T-helper 22 cell (primary cell): ENCODE measurements around the gene LYPLA2.
"Not testable (repeated sequence)": the region's sequence is repeated elsewhere in the genome, so short reads cannot be mapped to it uniquely, and the experiment has no call there.

ENCODE experiments used
- DNase-seq: peaks from one replicate; pipeline ENCODE4 v3.0.0-alpha.2; 2020; ENCODE audit warnings: low read depth

The LYPLA2 gene

DNA sequence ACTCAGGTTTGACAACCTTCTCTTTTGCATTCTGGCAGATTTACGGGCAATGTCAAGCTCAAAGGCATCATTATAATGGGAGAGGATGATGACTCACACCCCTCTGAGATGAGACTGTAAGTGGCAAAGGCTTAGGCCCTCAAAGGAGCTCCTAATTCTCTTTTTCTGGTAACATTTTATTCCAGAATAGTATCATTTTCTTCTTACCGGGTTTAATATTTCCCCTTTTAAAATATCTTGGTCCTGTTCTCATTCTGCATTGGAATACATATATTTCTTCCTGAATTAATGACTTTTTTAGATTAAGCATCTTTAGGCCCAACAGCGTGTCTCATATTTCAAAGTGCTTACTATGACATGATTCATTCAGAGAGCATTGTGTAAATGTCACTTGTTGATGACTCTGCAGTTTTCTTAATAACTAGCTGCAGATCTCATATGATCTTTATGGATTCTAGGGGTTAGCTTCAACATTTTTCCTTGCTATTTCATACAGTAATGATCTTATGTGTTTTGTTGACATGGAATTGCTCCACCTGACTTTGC, 11.0 kb upstream of the LYPLA2 start:
- no peak for DNase-seq

DNA sequence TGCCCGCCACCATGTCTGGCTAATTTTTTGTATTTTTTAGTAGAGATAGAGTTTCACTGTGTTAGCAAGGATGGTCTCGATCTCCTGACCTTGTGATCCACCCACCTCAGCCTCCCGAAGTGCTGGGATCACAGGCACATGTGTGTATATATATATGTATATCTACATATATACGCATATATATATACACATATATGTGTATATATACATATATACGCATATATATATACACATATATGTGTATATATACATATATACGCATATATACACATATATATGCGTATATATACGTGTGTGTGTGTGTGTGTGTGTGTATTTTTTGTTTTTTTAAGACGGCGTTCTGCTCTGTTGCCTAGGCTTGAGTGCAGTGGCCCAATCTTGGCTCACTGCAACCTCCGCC, 7.8 kb upstream of the LYPLA2 start:
- DNase-seq, result not testable (repeated sequence)

DNA sequence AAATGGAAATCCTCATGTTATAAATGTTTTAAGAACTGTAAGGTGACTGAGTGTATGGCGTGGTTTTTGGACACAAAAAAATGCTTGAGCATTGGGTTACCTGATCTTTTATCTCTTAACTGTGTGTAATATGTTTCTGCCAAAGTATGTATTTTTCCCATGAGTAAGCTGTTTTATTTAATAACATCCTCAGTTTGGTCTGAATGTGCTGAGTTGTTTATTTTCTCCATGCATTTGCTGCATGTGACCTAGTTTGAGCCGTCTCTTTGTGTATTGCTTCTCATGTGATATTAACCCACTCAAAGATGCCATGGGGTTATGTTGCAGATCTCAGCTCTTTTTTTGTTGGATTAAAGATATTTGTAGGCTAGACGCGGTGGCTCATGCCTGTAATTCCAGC, 6.1 kb upstream of the LYPLA2 start:
- no peak for DNase-seq

DNA sequence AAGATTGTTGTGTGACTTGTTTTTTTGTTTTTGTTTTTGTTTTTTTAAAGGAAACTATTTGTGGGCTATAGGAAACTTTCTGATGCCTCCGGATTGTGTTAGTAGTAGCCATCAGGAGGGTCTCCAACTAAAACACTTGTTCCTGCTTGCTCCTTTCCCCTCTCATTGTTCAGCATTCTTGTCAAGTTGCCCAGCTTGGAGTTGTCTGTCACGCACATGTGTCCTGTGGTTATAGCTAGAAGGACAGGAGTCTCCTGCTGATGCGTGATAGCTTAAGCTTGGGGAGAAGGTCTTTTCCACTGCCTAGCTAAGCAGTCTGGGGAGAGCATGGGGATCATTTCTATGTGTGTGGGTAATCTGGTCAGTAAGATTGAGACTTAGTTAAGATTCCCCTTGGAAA, 3.2 kb upstream of the LYPLA2 start:
- DNase-seq, result no peak

DNA sequence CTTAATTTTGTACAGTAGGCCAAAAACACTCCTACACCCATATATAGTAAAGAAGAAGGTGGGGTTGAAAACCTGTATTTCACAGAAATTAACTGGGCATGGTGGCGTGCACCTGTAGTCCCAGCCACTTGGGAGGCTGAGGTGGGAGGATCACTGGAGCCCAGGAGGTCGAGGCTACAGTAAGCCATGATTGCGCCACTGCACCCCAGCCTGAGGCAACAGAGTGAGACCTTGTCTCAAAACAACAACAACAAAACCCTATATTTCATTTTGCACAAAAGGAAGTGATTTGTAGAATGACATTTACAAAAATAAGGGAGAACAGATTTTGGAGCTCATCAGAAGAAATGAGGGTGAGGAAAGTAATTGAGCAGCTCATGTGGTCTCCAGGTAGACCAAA, 2.2 kb upstream of the LYPLA2 start:
- no peak for DNase-seq

DNA sequence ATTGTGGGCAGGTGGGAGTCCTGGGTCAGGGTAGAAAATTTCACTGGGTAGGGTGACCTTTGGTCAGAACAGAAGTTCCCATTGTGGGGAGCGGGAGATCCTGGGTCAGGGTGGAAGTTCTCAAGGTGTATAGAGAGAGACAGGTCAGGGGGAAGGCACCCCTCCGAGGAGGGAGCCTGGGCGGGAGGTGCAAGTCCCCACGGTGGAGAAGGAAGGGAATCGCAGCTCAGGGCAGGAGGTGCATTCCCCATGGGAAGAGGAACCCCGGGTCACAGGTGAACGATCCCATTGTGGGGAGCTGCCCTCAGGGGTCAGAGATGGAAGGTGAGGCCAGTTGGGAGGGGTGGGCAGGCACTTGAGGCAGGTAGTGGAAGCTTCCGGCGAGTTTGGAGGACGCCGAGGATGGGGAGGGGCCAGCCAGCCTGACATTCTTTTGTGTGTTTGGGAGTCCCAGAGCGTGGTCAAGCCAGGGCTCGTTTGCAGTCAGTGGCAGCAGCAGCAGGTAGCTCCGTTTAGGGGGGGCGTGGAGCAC, 637 bp downstream of the LYPLA2 start:
- no peak for DNase-seq

DNA sequence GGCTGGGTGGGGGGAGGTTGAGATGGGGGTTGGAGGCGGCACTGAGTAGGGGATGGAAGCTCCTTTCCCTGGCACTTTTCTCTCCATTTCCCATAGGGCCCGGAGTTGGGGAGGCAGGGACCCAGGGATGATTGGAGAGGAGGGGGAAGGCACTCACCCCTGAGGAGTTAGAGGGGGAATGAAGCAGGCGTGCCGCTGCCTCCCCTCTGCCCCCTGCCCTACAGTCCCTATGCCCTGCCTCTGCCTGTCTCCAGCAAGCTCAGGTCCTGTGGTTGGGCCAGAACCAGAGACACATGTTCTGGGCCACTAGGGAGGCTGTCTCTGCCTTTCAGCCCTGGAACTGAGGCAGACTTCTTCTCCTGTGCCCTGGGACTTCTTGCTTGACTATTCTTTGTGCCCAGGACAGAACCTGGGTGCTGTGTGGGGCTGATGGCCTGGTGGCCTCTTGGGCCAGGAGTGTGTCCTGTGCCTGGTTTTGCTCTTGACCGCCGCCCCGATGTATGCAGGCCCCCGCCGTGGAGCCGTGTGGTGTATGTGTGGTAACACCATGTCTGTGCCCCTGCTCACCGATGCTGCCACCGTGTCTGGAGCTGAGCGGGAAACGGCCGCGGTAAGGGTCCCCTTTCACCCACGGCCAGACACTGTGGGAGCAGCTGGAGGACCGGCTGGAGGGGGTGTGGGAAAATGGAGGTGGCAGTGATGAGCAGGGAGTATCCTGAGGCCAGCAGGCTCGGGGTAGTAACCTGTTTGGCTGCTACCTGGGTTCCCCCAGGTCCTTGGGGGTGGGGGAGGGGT, 1.4 kb downstream of the LYPLA2 start:
- DNase-seq, result no peak

DNA sequence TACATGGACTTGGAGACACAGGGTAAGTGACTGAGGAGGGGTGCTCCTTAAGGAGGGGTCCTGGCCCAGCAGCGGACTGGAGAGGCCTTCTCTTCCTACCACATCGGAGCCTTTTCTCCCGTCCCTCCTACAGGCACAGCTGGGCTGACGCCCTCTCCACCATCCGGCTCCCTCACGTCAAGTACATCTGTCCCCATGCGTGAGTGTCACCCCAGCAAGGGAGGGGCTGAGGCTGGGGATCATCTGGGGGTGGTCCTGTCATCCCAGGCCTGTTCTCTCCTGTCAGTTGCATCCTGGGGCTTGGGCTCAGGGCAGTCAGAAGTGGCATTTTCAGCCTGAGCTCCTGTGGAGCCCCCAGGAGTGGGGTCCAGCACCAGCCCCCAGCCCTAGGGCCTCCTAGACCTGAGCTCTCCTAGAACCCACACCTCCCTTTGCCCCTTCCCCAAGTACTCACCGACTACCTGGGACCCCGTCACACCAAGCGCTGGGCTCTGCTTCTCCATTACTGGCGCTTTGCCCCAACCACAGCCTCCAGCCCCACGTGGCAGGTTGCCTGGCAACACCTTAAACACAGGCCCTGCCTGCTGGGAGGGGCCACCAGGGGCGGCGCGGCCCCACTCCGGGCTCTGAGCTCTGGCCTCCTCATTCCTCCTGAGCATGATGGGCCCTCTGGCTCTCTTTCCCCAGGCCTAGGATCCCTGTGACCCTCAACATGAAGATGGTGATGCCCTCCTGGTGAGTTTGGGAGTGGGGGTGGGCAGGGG, 2.3 kb downstream of the LYPLA2 start:
- DNase-seq, result no peak

DNA sequence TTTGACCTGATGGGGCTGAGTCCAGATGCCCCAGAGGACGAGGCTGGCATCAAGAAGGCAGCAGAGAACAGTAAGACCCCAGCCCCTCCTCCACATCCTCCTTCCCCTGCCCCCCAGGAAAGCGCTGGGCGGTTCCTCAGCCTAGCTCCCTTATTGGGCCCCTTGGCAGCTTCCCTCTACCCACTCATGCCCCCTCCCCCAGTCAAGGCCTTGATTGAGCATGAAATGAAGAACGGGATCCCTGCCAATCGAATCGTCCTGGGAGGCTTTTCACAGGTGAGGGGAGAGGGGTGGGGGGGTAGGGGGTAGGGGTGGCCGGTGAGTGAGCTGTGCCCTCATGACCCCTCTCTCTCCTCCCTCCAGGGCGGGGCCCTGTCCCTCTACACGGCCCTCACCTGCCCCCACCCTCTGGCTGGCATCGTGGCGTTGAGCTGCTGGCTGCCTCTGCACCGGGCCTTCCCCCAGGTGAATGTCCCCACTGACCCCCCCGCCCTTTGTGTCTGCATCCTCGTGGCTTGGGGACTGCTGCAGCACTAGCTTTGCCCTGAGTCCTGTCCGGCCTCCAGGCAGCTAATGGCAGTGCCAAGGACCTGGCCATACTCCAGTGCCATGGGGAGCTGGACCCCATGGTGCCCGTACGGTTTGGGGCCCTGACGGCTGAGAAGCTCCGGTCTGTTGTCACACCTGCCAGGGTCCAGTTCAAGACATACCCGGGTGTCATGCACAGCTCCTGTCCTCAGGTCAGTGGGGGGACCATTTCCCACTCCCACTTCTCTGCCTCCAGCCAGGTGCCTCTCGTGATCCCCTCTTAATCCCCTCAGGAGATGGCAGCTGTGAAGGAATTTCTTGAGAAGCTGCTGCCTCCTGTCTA, 3.2 kb downstream of the LYPLA2 start:
- DNase-seq, result no peak

DNA sequence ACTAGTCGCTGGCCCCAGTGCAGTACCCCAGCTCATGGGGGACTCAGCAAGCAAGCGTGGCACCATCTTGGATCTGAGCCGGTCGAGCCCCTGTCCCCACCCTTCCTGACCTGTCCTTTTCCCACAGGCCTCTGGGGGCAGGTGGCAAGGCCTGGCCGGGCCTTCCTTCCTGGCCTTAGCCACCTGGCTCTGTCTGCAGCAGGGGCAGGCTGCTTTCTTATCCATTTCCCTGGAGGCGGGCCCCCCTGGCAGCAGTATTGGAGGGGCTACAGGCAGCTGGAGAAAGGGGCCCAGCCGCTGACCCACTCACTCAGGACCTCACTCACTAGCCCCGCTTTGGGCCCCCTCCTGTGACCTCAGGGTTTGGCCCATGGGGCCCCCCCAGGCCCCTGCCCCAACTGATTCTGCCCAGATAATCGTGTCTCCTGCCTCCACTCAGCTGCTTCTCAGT, 3.8 kb downstream of the LYPLA2 start:
- not testable (repeated sequence) for DNase-seq

DNA sequence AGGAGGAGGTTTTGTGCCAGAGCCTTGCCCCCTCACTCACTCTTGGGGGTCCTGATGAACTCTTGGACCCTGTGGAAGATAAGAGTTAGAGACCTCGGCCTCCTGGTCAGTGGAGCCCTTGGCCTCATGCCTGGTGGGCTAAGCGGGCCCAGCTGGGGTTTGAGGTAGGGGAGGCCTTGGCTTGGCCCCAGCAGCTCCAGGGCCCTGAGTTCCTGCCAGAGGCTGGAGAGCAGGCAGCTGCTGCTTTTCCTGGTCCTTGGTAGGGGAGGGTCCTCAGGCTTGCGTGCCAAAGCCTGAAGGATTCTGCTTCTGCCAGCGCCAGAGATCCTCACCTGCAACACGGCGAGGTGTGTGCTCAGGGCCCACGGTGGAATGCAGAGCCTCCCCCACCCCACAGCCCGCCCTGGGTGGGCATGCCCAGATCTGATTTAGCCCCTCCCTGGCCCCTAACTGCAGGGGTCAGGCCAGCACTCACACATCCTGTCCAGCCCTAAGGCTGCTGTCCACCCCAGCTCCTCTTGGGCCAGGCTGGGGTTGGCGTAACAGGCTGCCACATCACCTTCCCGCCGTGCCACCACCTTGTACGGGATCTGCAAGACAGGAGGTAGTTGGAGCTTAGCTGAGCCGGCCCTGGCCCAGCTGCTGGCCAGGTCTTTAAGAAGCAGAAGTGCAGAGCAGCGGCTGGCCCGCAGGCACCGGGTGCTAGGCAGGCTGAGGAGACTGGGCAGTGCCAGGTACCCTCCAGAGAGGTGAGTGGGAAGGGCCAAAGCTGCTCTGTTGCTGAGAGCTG, 4.9 kb downstream of the LYPLA2 start:
- DNase-seq, result no peak

DNA sequence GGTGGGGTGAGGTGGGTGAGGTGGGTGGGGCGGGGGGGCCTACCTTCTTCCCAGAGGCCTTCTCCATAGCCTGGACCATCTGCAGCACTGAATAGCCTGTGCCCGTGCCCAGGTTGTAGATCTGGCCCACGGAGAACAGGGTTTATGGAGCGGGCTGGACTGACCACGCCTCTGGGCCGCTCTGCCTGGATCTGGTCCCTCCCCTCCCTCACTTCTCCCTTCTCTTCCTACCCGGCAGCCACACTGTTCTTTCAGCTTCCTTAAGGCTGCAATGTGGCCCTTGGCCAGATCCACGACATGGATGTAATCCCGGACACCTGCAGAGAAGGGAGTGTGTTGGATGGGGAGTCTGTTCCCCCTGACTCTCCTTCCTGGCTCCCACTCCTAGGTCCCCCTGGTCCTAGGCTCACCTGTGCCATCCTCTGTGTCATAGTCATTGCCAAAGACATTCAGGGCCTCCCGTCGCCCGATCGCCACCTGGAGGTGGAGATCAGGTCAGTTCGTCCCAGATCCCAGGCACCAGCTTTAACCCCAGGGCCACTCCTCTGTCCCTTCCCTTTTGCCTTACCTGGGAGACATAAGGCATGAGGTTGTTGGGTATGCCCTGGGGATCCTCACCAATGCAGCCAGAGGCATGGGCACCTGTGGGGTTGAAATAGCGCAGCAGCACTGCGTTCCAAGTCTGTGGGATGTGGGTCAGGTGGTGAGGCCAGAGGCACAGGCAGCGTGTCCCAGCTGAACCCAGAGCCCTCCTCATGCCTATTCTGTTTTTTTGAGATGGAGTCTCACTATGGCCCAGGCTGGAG, 5.7 kb downstream of the LYPLA2 start:
- no peak for DNase-seq

DNA sequence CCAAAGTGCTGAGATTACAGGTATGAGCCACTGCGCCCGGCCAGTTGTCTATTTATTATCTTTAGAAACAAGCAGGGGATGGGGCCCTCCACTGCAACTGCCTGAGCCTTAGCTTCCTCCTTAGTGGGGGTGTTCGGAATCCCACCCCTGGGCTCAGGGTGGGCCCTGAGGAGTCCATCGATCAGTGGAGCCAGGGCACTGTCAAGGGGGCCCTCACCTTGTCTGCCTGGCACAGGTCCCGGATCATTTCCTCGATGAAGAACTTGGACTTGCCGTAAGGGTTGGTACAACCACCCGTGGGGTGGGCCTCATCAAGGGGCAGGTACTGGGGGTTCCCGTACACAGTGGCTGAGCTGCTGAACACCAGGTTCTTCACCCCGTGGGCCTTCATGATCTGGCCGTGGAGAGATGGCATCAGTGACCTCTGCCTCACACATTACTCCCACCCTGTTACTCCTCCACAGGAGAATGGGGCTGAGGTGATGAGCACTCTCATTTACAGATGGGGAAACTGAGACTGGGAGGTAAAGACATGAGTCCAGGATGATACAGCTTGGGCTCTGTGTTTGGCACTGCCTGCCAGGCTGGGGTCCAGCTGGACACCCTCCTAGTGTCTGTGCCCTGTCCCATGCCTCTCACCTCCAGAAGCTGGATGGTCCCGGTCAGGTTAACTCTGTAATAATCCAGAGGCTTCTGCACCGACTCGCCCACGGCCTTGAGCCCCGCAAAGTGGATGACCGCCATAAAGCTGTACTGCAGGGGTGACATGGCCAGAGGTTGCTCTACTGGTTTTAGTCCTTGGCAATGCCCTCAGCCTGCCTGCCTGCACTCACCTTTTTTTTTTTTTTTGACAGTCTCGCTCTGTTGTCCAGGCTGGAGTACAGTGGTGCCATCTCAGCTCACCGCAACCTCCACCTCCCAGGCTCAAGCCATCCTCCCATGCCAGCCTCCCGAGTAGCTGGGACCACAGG, 6.8 kb downstream of the LYPLA2 start:
- no peak for DNase-seq

DNA sequence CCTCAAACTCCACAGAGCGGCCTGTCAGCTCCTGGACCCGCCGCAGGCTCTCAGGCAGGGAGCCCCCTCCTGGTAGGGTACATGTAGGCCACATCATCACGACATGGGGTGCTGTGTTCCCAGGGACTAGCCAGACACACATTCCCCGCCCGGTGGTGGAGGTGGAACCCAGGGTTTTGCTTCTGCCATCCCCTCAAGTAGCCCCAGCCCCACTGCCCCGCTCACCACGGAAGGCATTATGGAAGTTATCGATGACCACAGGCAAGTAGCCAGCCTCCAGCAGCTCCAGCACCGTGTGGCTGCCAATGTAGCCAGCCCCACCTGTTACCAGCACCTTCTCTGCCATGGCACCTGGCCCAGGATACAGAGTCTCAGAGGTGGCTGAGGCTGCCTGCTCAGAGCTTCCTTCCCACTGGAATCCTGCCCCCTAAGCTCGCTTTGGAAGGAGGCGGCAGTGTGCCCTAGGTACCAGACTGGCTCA, 7.8 kb downstream of the LYPLA2 start:
- no peak for DNase-seq

DNA sequence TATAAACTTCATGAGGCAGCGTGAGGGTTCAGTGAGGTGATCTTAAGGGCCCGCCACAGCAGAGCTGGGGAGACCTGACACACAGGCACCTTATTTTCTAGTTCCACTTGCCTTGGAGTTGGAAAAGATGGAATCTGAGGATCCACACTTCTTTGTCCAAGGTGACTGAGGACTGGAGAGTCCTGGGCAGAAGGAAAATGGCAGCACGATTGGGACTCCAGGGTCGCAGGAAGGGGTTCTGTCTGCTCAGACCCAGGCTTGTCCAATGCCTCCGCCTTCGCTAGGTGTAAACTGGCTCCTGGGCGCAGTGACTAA, 8.3 kb downstream of the LYPLA2 start:
- no peak for DNase-seq

DNA sequence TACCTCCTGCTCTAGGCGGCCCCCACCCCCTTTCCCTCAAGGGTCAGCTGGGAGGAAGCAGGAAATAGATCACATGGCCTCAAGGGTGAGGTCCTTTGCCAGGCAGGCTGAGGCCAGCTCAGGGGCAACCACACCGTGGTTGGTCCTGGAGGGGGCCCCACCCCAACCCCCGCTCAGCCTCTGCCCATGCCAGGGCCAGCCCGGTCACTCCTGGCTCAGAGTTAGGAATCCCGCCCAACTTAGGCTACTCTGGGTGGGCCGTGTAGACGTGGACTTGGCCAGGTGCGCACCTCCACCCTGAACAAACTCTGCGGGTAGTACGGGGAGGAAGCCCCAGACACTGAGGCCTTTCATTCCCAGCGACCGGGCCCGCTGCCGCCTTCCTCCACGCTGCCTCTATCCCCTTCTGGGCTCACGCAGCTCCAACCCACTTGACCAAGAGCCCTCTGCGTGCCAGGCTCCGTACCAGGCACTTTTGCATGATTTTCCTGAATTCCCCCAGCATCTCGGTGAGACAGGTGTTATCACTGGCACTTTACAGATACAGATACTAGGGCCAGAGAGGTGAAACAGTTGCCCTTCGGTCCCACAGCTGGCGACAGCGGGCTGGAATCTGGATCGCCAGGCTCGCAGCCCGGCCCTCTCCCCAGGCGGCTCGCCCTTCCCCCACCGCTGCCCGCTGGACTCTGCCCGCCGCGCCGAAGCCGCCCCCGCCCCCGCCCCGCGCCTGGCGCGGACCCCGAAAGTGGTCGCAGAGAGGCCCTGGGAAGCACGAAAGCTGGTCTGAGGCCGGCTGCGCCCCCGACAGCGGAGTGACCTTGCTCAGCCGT, 8.8 kb downstream of the LYPLA2 start:
- DNase-seq, result no peak

DNA sequence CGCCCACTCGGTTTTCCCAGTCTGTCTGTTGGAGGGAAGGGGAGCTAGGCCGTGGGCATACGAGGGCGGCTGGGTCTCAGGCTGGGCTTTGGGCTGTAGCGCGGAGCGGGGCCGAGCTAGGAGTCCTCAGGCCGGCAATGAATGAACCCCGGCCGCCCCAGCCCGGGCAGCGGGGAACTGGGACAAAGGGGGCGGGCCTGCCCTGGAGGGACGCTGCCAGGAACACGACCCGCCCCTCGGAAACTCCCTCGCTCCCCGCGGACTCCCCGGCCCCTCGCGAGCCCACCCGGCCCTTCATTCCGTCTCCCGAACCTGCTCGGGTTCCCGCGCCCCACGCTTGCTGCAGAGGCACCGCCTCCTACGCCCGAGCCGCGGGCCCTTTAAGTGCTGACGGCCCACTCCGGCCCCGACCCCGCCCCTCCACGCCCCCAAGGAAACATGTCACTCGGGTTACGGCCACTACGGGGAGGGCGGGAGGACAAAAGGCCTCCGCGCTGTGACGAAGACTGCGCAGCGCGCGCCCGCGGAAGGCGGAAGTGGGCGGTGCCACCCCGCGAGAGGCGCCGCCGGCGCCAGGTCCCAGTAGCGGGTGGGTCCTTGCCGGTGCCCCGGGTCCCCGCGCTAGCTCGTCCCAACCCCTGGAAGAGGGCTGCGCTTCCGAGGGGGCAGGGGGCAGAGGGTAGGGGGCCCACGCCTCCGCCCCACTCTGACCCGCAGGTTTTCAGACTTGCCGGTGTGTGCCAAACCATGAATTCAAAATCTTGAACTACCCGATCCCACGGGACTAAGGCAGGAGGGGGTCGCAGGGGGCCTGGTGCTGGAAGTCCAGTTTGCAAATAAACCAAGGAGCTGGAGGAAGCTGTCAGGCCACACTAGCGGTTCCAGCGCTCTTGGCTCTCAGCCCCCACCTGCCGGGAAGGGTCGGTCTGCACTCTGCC, 9.7 kb downstream of the LYPLA2 start, which contains the start of gene GALE:
GALE (minus strand) TSS at position 355 of the 938 bp plus-strand sequence. CDS start 1,747 bp downstream, outside the sequence.
- DNase-seq, result peak; percentile 94
